NCI-H2227 (cell line): ENCODE measurements around the gene RIN1.
"Not testable (repeated sequence)": the region's sequence is repeated elsewhere in the genome, so short reads cannot be mapped to it uniquely, and the experiment has no call there.

Experiments
- DNase-seq: peaks from one replicate; lab custom pipeline; 2025; ENCODE audit not compliant: unreplicated experiment; lab: John Stamatoyannopoulos, UW

The RIN1 gene

DNA sequence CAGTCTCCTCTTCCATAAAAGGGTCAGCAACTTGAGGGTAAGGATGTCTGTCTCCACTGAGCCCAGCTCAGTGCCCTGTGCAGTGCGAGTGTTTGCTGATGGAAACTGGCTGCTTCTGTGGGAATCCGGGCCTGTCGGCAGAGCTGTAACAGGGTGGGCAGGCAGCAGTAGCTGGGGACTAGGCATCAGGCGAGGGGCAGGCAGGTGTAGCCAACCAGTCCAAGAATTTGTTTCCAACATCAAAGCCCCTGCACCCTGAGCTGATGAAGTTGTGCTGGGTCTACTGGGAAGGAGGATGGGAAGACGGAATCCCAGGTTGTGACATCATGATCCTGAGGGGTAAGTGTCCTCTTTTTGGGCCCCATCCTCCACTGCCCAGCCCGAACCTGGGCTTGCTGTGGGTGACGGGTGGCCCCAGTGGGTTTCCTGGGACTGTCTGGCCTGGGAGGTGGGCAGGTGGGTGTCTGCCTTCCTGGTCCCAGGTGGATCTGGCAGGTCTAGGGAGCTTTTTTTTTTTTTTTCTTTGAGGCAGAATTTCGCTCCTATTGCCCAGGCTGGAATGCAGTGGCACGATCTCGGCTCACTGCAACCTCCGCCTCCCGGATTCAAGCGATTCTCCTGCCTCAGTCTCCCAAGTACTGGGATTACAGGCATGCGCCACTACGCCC, 24.3 kb upstream of the RIN1 start:
- no peak for DNase-seq

DNA sequence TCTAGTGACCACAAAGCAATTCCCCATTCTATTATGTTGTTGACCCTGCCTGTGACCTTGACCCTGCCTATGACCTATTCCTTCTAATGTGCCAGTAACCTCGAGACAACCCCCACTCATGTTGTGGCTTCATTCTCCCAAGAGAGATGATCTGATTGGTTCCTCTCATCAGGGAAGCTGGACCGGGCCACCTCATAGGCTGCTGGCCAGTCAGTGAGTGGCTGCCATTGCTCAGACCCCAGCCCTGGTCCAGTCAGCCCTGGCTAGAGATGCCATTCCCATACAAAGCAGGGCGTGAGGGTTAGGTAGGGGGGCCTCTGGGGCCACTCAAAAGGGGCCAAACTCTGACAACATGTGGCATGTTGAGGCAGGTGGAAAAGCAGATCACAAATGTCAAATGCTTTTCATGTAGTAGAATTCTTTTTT, 23.4 kb upstream of the RIN1 start:
- DNase-seq = no peak

DNA sequence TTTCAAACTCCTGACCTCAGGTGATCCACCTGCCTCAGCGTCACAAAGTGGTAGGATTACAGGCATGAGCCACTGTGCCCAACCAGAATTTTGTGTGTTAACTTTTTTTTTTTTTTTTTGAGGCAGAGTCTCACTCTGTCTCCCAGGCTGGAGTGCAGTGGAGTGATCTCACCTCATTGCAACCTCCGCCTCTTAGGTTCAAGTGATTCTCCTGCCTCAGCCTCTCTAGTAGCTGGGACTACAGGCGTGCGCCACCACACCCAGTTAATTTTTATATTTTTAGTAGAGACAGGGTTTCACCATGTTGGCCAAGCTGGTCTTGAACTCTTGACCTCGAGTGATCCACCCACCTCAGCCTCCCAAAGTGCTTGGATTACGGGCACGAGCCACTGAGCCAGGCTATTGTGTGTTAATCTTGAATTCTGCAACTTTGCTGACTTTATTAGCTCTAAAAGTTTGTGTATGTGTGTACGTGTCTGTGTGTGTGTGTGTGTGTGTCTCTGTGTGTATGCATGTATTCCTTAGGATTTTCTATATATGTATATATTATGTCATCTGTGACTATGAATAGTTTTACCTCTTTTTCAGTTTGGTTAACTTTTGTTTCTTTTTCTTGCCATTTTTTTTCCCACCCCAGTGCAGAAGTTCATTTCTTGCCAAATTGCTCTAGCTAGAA, 14.5 kb upstream of the RIN1 start:
- DNase-seq = not testable (repeated sequence)

DNA sequence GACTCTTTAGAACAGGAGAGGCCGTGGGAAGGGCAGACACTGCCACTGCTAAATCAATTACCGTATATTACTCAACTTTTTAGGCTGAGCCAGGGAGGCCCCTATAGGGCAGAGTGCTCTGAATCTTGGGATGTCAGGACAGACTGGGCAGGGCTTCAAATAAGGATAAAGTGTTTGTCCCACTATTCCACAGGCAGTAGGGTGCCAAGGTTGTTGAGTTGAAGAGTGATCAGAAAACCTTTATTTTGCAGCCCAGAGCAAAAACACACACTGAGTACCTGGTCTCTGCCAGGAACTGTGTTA, 12.8 kb upstream of the RIN1 start:
- no peak for DNase-seq

DNA sequence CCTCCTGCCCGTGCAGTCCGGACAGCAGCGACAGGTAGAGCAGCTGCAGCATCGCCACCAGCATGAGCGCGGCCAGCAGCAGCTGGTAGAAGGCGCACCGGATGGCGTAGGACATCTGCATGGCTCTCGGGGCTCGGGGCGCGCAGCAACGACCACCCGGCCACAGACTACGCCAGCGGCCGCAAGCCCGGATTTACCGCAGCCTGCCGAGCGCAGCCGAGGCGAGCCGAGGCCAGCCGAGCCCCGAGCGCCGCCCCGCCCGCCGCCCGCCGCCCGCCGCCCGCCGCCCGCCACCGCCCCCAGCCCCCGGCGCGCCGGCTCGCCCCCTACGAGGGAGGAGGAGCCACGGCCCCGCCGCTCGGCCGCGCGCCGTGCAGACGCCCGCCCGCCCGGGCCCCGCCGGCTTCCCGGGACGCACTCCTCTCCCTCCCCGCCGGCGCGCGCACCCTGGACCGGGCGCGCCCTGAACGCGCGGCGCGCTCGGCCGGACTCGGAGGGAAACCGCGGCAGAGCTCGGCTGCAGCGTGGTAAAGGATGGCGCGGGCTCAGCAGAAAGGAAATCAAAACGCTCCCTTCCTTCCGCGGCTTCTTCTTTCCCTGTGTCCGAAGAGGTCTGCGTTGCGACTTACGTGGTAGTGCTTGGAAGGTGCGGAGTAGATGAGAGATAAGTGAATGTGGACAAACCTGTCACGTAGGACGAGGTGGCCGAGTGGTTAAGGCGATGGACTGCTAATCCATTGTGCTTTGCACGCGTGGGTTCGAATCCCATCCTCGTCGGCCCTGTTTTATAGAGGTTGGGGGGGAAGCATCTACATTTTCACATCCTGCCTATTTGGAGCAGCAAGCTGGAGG, 11.4 kb upstream of the RIN1 start, which contains the start of gene B4GAT1:
Gene B4GAT1 (minus strand): TSS at position 205 of the 852 bp plus-strand sequence. CDS start 84 bp downstream, at position 121.
- peak; percentile 93 for DNase-seq

DNA sequence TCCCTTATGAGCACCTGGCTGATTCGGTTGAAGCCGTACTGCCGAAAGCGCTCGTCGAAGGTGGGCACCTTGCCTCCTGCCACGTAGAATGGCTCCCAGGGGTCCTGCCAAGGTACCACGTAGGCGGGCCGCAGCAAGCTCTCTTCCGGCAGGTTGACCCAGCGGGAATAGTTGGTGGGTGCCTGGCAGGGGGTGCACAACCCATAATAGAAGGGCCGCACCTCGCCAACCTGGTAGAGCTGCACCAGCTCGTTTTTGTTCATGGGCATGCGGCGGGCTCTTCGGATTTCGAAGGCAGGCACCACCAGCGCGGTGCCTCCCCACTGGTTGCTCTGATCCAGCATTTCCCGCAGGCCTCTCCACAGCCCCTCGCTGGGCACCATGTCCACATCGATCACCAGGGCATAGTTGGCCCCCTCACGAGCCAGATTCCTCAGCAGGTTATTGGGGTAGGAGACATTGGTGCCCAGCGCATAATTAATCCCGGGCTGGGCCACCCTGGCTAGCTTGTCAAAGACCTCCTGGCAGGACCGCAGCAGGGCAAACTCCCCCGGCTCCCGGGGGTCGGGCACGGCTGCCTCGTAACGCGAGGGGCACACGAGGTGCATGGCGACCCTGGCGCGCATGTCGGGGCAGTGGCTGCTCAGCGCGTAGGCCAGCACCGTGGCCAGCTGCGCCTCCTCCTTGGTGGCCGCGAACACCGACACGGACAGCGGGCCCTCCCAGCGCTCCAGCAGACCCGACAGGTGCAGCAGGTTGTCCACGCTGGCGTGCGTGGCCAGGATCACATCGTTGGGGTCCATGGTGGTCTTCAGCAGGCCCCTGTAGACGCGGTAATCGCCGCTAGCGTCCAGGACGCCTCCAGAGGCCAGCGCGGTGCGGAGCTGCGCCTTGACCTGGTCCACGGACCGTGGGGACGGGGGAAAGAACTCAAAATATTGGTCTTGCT, 10.5 kb upstream of the RIN1 start:
- peak; percentile 48 for DNase-seq

DNA sequence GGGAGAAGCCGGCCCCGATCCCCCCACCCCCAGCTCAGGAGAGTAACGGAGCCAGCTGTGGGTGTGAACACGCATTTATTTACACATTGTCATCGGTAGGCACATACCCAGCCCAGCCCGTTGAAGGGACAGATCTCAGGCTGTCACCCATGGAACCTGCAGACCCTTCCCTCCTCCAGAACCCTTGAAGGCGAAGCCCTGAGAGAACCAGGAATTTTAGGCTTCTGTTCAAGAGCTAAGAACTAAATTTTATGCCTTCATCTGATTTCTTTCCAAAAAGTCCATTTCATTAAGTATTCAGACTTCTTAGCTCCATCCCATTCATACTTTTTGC, 9.0 kb upstream of the RIN1 start:
- DNase-seq = no peak

DNA sequence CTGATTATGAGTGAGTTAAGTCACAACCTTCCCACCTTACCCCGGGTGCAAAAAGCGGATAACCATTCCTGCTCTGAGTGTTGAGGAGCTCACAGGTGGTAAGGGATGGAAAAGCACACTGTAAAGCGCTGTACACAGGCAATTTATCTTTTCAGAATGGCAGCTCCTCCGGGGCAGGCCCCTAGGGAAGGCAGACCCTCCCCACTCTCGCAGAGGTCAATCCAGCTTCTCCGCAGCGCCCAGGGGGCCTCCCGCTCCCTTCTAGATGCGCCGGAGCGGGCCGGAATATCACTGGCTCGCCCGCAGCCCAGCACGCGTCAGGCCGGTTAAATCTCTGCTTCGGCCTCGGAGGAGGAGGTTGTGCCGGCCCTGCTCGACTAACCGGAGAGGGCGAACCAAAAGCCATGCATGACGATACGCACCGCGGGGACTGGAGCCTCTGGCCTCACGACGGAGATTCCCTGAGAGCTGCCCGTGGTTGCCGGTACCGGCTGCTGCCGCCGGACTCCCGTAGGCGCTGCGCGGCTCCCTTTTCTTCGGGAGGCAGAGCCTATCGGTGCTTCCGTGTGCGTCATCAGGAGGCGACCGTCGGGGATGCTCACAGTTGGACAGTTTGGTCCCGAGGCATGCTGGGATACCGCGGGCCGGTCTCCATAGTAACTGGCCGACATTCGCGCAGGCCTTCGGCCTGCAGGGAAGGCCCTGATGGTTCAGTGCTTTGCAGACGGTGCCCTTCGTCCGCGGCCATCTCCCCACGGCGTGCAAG, 8.5 kb upstream of the RIN1 start, which contains the start of gene BRMS1:
Gene BRMS1 (minus strand): TSS at position 555 of the 766 bp plus-strand sequence. CDS start 2,870 bp downstream, outside the sequence.
- peak; percentile 98 for DNase-seq

DNA sequence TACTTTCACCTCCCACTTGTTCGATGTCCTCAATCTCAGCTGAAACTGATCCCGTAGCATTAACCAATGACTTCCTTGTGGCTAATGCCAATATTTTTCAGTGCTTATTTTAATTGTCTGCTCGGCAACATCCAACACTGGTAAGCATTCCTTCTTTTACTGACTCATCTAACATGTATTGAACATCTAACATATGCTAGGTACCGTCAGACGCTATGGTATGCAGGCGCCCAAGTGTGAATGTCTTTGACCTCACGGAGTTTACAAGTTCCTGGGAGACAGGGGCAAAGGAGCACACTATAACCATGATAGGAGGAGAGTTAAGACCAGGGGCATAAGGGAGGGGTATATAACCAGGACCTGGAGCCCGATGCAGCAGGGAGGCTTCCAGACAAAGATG, 6.9 kb upstream of the RIN1 start:
- DNase-seq = no peak

DNA sequence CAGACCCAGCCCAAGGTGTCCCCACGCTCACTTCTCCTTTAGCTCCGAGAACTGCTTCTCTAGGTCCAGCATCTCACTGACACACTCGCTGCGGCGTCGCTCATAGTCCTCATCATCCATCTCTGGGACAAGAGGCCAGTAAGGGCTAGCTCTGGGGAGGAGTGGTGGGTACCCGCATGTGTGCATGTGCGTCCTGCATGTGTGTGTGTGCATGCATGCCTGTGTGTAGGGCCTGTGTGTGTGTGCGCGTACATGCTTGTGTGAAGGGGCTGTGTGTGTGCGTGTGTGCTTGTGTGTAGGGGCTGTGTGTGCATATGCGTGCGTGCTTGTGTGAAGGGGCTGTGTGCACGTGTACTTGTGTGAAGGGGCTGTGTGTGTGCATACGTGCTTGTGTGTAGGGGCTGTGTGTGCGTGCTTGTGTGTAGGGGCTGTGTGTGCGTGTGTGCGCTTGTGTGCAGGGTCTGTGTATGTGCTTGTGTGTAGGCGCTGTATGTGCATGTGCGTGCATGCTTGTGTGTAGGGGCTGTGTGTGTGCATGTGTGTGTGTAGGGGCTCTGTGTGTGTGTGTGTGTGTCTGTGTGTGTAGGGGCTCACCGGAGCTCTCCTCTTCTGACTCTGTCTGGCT, 5.4 kb upstream of the RIN1 start:
- DNase-seq = no peak

DNA sequence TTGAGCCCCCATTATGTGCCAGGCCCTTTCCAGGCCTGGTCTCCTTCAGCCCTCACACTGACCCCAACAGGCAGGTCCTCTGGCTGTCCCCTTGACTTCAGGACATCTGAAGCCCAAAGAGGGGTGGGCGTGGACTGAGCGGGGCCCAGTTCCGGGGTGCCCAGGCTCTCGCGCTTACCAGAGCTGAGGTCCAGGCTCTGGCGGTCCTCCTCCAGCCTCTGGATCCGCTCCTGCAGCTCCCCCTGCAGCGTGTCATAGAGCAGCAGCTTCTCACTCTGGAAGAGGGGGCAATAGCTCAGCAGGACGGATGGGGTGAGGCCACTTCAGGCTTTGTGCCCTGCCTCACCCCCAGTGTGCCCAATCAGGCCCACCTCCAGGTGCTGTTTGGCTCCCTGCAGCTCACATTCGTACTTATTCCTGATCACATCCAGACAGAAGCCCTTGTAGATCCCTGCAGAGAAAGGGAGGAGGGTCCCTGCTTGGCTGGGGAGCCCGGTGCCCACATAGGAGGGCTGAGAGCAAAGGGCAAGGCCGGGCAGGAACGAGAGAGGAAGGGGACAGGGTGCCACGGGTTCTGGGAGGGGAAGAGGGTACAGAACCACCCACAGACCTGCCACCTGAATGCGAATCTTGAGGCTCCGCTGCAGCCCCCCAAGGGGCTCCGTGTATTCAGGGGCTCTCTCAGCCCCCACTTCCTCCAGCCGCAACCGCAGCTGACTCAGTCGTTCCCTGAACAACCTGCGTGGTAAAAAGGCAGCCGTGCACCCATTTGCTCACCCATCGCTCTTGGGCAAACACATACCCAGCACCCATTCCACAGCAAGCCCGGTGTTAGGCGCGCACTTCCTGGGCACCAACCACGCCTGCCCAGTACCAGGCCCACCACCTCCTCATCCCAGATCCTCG, 4.6 kb upstream of the RIN1 start:
- no peak for DNase-seq

DNA sequence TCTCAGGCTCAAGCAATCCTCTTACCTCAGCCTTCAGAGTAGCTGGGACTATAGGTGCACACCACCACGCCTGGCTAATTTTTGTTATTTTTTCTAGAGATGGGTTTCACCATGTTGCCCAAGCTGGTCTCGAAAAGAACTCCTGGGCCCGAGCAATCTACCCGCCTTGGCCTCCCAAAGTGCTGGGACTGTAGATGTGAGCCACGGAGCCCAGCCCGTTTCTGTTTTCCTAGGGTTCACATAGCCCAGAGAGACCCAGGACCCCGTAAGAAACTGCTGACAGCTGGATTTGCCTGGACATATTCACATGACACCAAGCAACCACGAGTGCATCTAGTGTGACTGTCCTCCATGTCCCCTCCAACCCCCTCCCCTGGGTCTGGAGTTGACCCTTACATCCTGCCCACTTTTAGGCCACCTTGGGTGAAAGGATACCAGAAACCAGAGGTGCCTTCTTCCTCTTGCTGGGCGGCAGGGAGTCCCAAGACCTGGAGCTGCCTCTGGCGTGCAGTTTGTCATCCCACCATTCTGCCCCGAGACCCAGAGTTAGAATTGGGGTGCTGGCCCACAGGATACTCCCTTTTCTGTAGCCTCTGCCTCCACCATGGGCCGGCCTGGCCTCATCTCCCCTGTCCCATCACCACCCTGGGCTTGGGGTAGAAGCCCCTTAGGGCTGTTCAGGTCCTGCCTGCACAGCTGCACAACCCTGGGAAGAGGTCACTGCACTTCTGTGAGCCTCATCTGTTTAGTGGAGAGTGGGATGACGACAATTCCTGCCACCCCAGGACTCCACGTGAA, 3.7 kb upstream of the RIN1 start:
- DNase-seq = no peak

DNA sequence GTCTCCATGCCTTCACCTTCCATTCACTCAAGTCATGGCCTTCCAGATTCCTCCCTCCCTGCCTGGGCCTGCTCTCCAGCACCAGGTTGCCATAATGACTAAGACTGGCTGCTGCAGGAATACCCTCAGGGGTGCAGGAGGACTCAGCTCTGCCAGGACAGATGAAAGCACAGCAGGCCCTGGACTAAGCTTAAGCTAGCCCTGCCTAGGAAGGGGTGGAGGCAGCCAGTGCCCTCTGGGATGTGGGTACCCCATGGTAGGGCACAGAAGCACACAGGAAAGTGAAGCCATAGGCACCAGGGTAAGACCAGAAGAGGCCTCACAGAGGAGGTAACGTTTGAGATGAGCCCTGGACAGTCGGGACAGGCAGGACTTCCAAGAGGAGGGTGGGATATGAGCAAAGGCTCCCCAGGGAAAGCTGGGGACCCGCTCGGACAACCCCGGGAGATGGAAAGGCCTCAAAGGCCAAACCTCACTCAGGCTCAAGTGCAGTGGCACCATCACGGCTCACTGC, 3.0 kb upstream of the RIN1 start:
- DNase-seq = no peak

DNA sequence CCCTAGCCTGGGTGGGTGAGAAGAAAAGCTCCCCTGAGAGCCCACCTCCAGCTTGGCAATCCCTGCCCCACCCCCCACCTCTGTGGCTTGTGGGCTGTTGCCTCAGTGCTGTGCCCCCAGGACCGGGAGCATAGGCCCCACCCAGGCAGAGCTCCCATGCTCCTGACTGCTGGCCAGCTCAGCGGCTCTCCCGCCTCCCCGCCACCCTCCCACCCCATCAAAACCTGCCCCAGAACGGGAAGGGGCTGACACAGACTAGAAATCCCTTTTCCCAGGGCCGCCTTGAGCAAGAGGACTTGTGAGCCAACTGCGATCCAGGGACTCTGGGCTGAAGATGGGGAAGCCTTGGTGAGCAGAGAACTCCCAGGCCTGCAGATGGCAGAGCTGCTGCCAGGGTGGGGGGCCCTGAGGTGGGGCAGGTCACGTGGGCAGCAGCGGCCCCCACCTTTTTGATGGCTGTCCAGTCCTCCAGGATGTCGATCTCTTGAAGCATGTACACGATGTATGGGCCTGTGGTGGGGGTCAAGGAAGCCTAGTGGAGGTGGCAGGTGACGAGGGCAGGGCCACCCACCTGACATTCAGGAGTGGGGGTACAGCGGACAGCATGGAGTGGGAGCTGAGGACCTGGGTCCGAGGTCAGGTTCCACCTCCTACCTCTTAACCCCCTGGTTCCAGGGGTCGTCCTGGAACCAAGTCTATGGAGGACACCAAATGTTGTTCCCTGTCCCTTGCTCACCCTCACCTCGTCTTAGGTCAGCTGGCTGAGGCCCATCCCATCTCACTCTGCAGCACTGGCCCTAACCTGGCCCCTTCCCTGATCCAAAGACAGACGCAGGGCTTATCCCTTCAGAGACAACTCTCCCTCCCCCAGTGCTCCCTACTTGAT, 2.3 kb upstream of the RIN1 start:
- DNase-seq = no peak

DNA sequence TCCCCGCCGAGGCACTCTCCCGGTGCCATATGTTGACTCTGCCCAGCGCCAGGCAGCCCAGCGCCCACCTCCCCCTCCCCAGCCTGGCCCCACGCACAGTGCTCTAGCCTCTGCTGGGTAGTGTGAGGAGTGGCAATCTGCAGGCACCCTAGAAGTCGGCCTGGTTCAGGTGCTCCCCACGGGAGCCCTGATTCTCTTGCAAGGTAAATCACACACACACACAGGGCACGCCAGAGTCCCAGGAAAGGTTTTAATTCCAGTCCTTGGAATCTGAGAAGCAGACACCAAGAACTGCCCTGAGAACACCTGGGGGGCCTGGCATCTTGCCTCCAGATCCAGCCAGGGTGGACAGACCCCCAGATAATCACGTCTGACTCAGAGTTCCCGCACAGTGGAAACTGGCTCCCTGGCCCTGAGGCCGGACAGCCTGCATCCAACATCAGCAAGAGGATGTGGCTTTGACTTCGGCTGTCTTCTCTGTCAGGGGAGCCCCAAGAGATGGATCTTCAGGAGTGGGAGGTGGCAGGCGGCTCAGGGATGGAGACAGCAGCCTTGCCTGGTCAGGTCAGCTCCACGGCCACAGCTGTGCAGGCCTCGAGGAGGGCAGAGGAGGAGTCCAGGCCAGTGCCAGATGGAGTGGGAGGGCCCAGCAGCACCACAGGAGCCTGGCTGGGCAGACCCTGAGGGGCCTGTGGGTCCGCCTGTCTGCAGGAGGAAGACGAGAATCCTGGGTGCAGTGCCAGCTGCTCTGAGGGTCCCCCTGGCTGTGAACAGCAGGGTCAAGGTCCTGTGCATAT, 1.1 kb upstream of the RIN1 start:
- DNase-seq = no peak
